MM.1S (cell line): ENCODE results near the gene SERPINB8.

Experiments
- DNase-seq: peaks from one replicate; pipeline ENCODE4 v3.0.0-alpha.2; 2015
- H2AFZ ChIP-seq: fragments of 300-600 bp; sonication (generic); 2 replicates; pipeline ENCODE4 v1.6.0; 2016; ENCODE audit warnings: antibody characterized with exemption, low read length
- H3F3A ChIP-seq: fragments of 300-600 bp; sonication (generic); 2 replicates; pipeline ENCODE4 v1.6.1; 2016; ENCODE audit warnings: mild to moderate bottlenecking, antibody characterized with exemption, low read length, moderate library complexity, mixed read lengths; ENCODE audit not compliant: insufficient read depth
- H3K27ac ChIP-seq: fragments of 300-600 bp; sonication (generic); 2 replicates; pipeline ENCODE4 v1.5.1; 2016; ENCODE audit warnings: mild to moderate bottlenecking, low read length
- H3K27me3 ChIP-seq: fragments of 300-600 bp; sonication (generic); replicated peaks from 2 replicates; pipeline ENCODE4 v1.6.0; 2016; ENCODE audit warnings: low read length; ENCODE audit not compliant: insufficient read depth
- H3K36me3 ChIP-seq: fragments of 300-600 bp; sonication (generic); replicated peaks from 2 replicates; pipeline ENCODE4 v1.6.1; 2016; ENCODE audit warnings: mild to moderate bottlenecking, low read length, mixed read lengths; ENCODE audit not compliant: insufficient read depth
- H3K4me1 ChIP-seq: fragments of 300-600 bp; sonication (generic); 2 replicates; pipeline ENCODE4 v1.6.1; 2016; ENCODE audit warnings: low read length, mixed read lengths
- H3K4me2 ChIP-seq: fragments of 300-600 bp; sonication (generic); 2 replicates; pipeline ENCODE4 v1.6.0; 2016; ENCODE audit warnings: low read depth, low read length
- H3K4me3 ChIP-seq: fragments of 300-600 bp; sonication (generic); 2 replicates; pipeline ENCODE4 v1.5.1; 2016; ENCODE audit warnings: low read length, mixed read lengths
- H3K79me2 ChIP-seq: fragments of 300-600 bp; sonication (generic); 2 replicates; pipeline ENCODE4 v1.6.1; 2016; ENCODE audit warnings: mixed run types, low read length, mixed read lengths
- H3K9ac ChIP-seq: fragments of 300-600 bp; sonication (generic); 2 replicates; pipeline ENCODE4 v1.6.1; 2016; ENCODE audit warnings: low read length, mixed read lengths
- H3K9me2 ChIP-seq: fragments of 300-600 bp; sonication (generic); replicated peaks from 2 replicates; pipeline ENCODE4 v1.6.1; 2016; ENCODE audit warnings: mild to moderate bottlenecking, low read length, mixed read lengths; ENCODE audit not compliant: insufficient read depth
- H3K9me3 ChIP-seq: fragments of 300-600 bp; sonication (generic); replicated peaks from 2 replicates; pipeline ENCODE4 v1.6.1; 2016; ENCODE audit warnings: mild to moderate bottlenecking, low read length, mixed read lengths; ENCODE audit not compliant: insufficient read depth
- H4K20me1 ChIP-seq: fragments of 300-600 bp; sonication (generic); 2 replicates; pipeline ENCODE4 v1.6.1; 2016; ENCODE audit warnings: mild to moderate bottlenecking, low read length, moderate library complexity, mixed read lengths; ENCODE audit not compliant: insufficient read depth
- EZH2 ChIP-seq: fragments of 300-600 bp; sonication (generic); optimal IDR thresholded peaks from 2 replicates; pipeline ENCODE3; 2017; ENCODE audit warnings: low read depth, mild to moderate bottlenecking, antibody characterized with exemption, low read length, mixed read lengths
- EZH2phosphoT487 ChIP-seq: fragments of 300-600 bp; sonication (generic); IDR thresholded peaks from 2 replicates; pipeline ENCODE4 v1.6.1; 2018; ENCODE audit warnings: antibody characterized with exemption, low read length
- TF ChIP-seq, protein P1 (sequence below): fragments of 300-600 bp; sonication (generic); IDR thresholded peaks from 2 replicates; pipeline ENCODE4 v1.5.1; 2016; ENCODE audit warnings: antibody characterized with exemption, low read length, mixed read lengths

Gene SERPINB8

DNA sequence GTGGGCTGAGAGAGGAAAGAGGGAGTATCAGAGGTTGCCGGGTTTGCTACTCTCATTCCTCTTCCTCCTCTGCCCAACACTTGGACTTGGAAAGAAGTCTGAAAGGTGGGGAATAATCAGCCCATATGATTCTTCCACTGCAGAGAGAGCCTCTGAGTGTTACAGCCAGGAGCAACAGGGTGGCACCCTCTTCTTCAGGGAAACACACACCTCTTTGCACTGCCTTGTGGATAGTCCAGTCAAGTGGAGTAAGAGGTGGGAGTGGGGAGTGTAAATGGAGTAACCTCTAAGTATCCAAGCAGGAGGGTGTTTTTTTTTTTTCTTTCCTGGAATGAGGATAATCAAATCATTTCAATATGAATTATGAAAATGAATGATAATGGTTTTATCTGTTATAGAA lies 9.0 kb upstream of the SERPINB8 start:
- Histone ChIP-seq H3F3A (no peaks in the 10 kb centered on the region), H4K20me1 (no peaks in the 10 kb centered on the region), H3K36me3 (no peaks in the 10 kb centered on the region)

DNA sequence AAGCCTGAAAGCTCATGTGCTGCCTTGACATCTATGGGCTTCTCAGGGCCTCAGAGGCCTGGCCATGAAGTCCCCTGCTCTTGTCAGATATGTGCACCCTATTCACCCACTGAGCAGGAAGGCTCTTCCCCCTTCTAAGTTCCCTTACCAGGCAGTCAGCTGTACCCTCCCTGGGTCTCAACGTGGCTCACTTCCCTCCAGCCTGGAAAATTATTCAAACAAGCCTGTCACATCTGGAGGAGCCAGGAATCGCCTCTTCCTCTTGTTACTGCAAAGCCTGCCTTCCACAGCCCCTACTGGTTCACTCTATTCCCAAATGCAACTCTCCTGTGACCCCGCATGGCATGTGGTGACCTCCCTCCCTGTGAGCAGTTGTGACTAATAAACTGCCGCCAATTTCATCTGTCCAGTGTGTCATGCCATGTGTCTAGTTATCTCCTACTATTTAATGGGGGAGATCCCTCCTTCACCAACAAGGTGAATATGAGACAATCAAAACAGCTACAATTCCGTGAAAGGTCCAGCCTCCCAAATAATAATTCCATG lies 8.4 kb upstream of the SERPINB8 start:
- Histone ChIP-seq H3K4me2 (no peak overlapping the region), H4K20me1 (no peaks in the 10 kb centered on the region), H3K9me2 (no peaks in the 10 kb centered on the region), H3K9ac (no peak overlapping the region), H3K36me3 (no peaks in the 10 kb centered on the region), H3K9me3 (no peaks in the 10 kb centered on the region), H3K79me2 (no peaks in the 10 kb centered on the region), H3K27ac (no peak overlapping the region), H2AFZ (no peak overlapping the region), H3K4me3 (no peak overlapping the region), H3K27me3 (no peaks in the 10 kb centered on the region), H3K4me1 (0 out of 2 replicates have a peak, but pooled peaks cover 3% of the 10 kb centered on the region), H3F3A (no peaks in the 10 kb centered on the region)
- TF ChIP-seq, protein P1, sequence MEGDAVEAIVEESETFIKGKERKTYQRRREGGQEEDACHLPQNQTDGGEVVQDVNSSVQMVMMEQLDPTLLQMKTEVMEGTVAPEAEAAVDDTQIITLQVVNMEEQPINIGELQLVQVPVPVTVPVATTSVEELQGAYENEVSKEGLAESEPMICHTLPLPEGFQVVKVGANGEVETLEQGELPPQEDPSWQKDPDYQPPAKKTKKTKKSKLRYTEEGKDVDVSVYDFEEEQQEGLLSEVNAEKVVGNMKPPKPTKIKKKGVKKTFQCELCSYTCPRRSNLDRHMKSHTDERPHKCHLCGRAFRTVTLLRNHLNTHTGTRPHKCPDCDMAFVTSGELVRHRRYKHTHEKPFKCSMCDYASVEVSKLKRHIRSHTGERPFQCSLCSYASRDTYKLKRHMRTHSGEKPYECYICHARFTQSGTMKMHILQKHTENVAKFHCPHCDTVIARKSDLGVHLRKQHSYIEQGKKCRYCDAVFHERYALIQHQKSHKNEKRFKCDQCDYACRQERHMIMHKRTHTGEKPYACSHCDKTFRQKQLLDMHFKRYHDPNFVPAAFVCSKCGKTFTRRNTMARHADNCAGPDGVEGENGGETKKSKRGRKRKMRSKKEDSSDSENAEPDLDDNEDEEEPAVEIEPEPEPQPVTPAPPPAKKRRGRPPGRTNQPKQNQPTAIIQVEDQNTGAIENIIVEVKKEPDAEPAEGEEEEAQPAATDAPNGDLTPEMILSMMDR: no peak
- no peak for TF ChIP-seq EZH2phosphoT487
- no peak for TF ChIP-seq EZH2
- no peak for DNase-seq

More for the DNA sequence above, 9.0 kb upstream of the SERPINB8 start:
- 0 out of 2 replicates have a peak, but pooled peaks cover 3% of the 10 kb centered on the region for H3K4me1 ChIP-seq
- no peaks in the 10 kb centered on the region for H3K9me3 ChIP-seq
- TF ChIP-seq EZH2 (no peak), EZH2phosphoT487 (no peak)
- TF ChIP-seq, protein P1: no peak
- H3K79me2 ChIP-seq: no peaks in the 10 kb centered on the region
- H3K4me3 ChIP-seq: no peak overlapping the region
- DNase-seq: no peak
- H3K27ac ChIP-seq: no peak overlapping the region
- no peak overlapping the region for H3K9ac ChIP-seq
- H3K4me2 ChIP-seq: no peak overlapping the region
- H3K9me2 ChIP-seq: no peaks in the 10 kb centered on the region
- H2AFZ ChIP-seq: no peak overlapping the region
- no peaks in the 10 kb centered on the region for H3K27me3 ChIP-seq

DNA sequence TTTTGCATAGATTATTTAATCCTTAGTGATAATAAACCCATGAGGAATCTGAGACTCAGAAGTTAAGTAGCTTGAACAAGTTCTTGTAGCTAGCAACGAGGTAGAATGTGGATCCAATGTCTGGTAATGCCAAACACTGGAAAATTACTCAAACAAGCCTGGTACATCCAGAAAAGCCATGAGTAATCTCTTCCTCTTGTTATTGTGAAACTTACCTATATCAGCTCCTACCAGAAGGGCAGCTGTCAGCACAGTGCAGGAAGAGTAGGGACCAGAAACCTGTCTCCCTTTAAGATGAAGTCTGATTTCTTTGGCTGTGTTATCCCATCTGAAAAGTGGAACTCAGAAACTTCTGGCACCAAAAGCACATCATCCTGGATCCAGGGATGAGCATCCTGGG lies 7.7 kb upstream of the SERPINB8 start:
- Histone ChIP-seq H3K27me3 (no peaks in the 10 kb centered on the region), H3K4me1 (0 out of 2 replicates have a peak, but pooled peaks cover 3% of the 10 kb centered on the region), H3K79me2 (no peaks in the 10 kb centered on the region), H3K36me3 (no peaks in the 10 kb centered on the region), H4K20me1 (no peaks in the 10 kb centered on the region), H2AFZ (no peak overlapping the region), H3K9me3 (no peaks in the 10 kb centered on the region), H3F3A (no peaks in the 10 kb centered on the region), H3K4me2 (no peak overlapping the region), H3K9ac (no peak overlapping the region), H3K27ac (no peak overlapping the region), H3K9me2 (no peaks in the 10 kb centered on the region), H3K4me3 (no peak overlapping the region)
- no peak for DNase-seq
- TF ChIP-seq EZH2phosphoT487 (no peak), EZH2 (no peak)
- TF ChIP-seq, protein P1: no peak
